ENCODE results near the gene ZNF70.

Gene ZNF70

DNA sequence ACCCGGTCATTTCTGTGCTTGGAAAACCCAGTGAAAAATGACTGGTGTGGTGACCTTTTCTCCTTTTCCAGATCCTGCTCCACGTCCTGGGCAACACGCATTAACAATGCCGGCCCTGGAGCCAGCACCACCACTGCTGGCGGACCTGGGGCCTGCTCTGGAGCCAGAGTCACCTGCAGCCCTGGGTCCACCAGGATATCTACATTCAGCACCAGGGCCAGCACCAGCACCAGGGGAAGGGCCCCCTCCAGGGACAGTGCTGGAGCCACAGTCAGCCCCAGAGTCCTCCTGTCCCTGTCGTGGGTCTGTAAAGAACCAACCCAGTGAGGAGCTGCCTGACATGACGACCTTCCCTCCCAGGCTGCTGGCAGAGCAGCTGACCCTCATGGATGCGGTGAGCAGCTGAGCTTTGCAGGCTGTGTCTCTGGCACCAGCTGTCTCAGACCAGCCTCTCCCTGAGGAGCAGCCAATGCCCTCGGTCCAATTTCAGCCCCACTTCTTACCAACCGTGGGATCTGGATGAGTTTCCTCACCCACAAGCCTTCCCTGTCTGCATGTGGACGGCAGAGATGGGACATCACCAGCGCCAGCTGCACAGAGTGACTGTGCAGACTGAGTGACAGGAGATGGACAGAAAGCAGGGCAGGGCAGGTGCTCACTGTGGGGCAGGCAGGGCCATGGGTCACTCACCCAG, 58.2 kb downstream of the ZNF70 start:
- no peak for DNase-seq (ENCODE audit: low spot score)

- DNase-seq (ENCODE audit: low spot score) = no peak
These were observed 59.0 kb downstream of the ZNF70 start for GRCh38 chr22:23691748-23692423.

GRCh38 chr22:23690713-23691112, 60.2 kb downstream of the ZNF70 start, which contains the start of gene RGL4:
Gene RGL4, plus strand, starts transcription at chr22:23691013. Its CDS starts 1,018 bp downstream, at chr22:23692031.
- DNase-seq (ENCODE audit: low spot score) = no peak

DNA sequence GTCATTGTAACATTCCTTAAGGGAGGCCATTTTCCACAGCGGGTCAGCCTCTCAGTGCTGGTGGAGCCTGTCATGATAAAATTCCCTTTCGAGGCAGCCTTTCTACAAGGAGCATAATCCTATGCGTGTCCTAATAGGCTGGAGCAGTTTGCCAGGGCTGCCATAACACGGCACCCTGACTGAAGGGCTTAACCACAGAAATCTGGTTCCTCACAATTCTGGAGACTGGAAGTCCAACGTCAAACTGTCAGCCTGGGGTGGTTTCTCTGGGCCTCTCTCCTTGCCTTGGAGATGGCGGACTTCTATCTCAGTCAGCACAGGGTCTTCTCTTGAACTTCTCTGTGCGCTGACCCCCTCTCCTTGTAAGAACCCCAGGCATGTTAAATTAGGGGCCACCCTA, 61.5 kb downstream of the ZNF70 start:
- DNase-seq (ENCODE audit: low spot score) = no peak

Data from hematopoietic multipotent progenitor cell treated with erythropoietin and hydrocortisone succinate and interleukin-3 and kit ligand, for 15 days (in vitro differentiated cells).